Measurements from ENCODE around the gene GPM6B.

DNA sequence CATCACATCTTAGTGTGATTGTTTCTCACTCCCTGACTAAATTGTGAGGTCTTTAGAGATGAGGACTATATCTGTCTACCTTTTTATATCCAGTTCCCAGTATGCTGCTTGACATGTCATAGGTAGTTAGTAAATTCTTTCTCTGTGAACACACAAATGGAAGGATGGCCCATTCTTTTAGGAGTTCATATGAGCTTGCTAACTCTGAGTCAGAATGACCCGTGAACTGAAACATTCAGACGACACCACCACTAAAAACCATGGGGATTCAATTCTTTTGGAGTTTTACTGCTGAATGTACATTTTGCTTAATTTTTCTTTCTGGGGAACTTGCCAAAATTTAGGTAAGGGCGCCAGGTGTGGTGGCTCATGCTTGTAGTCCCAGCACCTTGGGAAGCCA lies 68.4 kb downstream of the GPM6B start:
- TF ChIP-seq POLR2A (IDR thresholded peaks at IDR 0.05) = no peak
- TF ChIP-seq, protein P1, sequence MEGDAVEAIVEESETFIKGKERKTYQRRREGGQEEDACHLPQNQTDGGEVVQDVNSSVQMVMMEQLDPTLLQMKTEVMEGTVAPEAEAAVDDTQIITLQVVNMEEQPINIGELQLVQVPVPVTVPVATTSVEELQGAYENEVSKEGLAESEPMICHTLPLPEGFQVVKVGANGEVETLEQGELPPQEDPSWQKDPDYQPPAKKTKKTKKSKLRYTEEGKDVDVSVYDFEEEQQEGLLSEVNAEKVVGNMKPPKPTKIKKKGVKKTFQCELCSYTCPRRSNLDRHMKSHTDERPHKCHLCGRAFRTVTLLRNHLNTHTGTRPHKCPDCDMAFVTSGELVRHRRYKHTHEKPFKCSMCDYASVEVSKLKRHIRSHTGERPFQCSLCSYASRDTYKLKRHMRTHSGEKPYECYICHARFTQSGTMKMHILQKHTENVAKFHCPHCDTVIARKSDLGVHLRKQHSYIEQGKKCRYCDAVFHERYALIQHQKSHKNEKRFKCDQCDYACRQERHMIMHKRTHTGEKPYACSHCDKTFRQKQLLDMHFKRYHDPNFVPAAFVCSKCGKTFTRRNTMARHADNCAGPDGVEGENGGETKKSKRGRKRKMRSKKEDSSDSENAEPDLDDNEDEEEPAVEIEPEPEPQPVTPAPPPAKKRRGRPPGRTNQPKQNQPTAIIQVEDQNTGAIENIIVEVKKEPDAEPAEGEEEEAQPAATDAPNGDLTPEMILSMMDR (IDR thresholded peaks at IDR 0.05) = no peak

Data from tibial nerve (tissue), 3 donors.